Thyroid gland (tissue), 4 donors: Measurements from ENCODE around the gene PSMG3.

Source experiments
- POLR2A ChIP-seq, 2 donors: fragments of 450-650 bp; IDR thresholded peaks; one replicate each; pipeline ENCODE4 v1.6.1; 2017; ENCODE audit warnings: antibody characterized with exemption in 2 of 2, mild to moderate bottlenecking in 2 of 2, moderate library complexity in 1 of 2
- TF ChIP-seq, protein P1 (sequence below), 6 experiments: fragments of 200-600 bp in 3 of 6; fragments of 450-650 bp in 3 of 6; sonication (generic) in 3 of 6; IDR thresholded peaks; one replicate each; pipeline ENCODE4 v1.5.1; 2016 to 2019; ENCODE audit warnings: antibody characterized with exemption in 6 of 6, mild to moderate bottlenecking in 2 of 6, inconsistent platforms in 1 of 6, moderate library complexity in 1 of 6

DNA sequence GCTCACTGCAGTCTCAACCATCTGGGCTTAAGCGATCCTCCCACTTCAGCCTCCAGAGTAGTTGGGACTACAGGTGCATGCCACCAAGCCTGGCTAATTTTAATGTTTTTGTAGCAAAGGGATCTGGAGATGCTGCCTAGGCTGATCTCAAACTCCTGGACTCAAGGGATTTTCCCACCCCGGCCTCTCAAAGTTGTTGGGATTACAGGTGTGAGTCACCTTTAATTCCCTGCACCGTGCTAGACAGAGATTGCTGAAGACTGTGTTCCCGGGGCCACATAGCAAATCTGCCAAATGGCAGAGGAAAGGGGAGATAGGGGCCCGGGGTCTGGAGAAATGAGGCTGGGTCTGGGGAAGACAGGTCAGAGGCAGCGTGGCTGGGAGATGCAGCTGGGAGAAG, 20.6 kb upstream of the PSMG3 start:
- no peak for TF ChIP-seq POLR2A (IDR thresholded peaks at IDR 0.05)
- TF ChIP-seq, protein P1, sequence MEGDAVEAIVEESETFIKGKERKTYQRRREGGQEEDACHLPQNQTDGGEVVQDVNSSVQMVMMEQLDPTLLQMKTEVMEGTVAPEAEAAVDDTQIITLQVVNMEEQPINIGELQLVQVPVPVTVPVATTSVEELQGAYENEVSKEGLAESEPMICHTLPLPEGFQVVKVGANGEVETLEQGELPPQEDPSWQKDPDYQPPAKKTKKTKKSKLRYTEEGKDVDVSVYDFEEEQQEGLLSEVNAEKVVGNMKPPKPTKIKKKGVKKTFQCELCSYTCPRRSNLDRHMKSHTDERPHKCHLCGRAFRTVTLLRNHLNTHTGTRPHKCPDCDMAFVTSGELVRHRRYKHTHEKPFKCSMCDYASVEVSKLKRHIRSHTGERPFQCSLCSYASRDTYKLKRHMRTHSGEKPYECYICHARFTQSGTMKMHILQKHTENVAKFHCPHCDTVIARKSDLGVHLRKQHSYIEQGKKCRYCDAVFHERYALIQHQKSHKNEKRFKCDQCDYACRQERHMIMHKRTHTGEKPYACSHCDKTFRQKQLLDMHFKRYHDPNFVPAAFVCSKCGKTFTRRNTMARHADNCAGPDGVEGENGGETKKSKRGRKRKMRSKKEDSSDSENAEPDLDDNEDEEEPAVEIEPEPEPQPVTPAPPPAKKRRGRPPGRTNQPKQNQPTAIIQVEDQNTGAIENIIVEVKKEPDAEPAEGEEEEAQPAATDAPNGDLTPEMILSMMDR (IDR thresholded peaks at IDR 0.05) = no peak
